Psoas muscle (tissue), 8 donors: ENCODE measurements around the gene NR1I2. TPM values are rescaled to one million over a fixed set of nuclear protein-coding genes. Genes with fewer than 3 reads are reported as not detected.

Experiments used
- ATAC-seq, 4 donors: fragments of 200-7000 bp; cut with Tn5 transposase; one replicate each; pipeline ENCODE4 v1.9.1; 2020; ENCODE audit warnings: moderate library complexity in 3 of 4, mild to moderate bottlenecking in 2 of 4
- DNase-seq, 2 donors: peaks; one replicate each; pipeline ENCODE4 v3.0.0-alpha.2; 2020
- H3K27ac ChIP-seq: fragments of 200-600 bp; one replicate; pipeline ENCODE4 v1.8.0; 2022
- H3K27me3 ChIP-seq, 3 donors: fragments of 200-600 bp in 1 of 3; one replicate each; pipeline versions ENCODE4 v1.6.1 to v1.8.0; 2013 to 2022; ENCODE audit warnings: low read length in 2 of 3, mild to moderate bottlenecking in 2 of 3, moderate library complexity in 1 of 3; ENCODE audit not compliant: insufficient read depth in 3 of 3
- H3K36me3 ChIP-seq, 2 donors: fragments of 200-600 bp in 1 of 2; one replicate each; pipeline versions ENCODE4 v1.6.1 to v1.8.0; 2013 to 2022; ENCODE audit warnings: low read depth in 1 of 2, mild to moderate bottlenecking in 1 of 2, moderate library complexity in 1 of 2; ENCODE audit not compliant: insufficient read depth in 1 of 2
- H3K4me1 ChIP-seq: fragments of 200-600 bp; one replicate; pipeline ENCODE4 v1.8.0; 2022
- H3K4me3 ChIP-seq: fragments of 200-600 bp; one replicate; pipeline ENCODE4 v1.8.0; 2022; ENCODE audit warnings: mild to moderate bottlenecking
- H3K9me3 ChIP-seq: fragments of 200-600 bp; one replicate; pipeline ENCODE4 v1.8.0; 2022
- CTCF ChIP-seq: fragments of 200-600 bp; IDR thresholded peaks from one replicate; pipeline ENCODE4 v1.8.0; 2022; ENCODE audit warnings: antibody characterized with exemption
- WGBS, 3 donors: extraction: QIAGEN DNeasy Blood & Tissue Kit; methylation state at CpG; one replicate each; pipeline versions ENCODE4 v1.1.6 to v1.1.7; 2013; 5-methylcytosine and 5-hydroxymethylcytosine counted together
- intact Hi-C, 2 donors: fragments of 100-400 bp; cut with DNase I; formaldehyde crosslinking; loops; one replicate each; pipeline versions ENCODE4 v1.11.0 to v1.14.2; 2022
- polyA plus RNA-seq, 3 donors: library from polyadenylated mRNA; stranded (reverse); fragments of 200-250 nt; gene quantifications; one replicate each; pipeline ENCODE4 v1.2.3, GENCODE V29; 2013
- total RNA-seq, 4 donors: library from RNA; stranded (reverse); fragmentation: NEBNext Ultra II Directional in 2 of 4; extraction: Animal tissue kit (Norgen Biotek cat#: 25700) in 2 of 4; gene quantifications; one replicate each; pipeline versions ENCODE4 v1.2.1 to v1.2.4, GENCODE V29; 2021 to 2023
- donor health status: healthy with polysubstance abuse.
- donor health status: DM: no; HTN: no; CAD: no; lungs with moderate emphysema.
- donor health status: Bipolar disorder and iron deficiency.
- donor health status: healthy.
- donor health status: DM: yes; HTN: yes; CAD: no.
- donor health status: DM: no; HTN: no; CAD: no.
- donor health status: DM: no; HTN: no; CAD: no.
- donor health status: DM: yes; HTN: yes; CAD: no.

The NR1I2 gene
- total and polyA plus RNA-seq, 7 donors: 0.03 to 0.05 TPM; not detected in 5

- no peak for DNase-seq
- Histone ChIP-seq H3K9me3 (no peaks in the 10 kb centered on the region), H3K27ac (no peak overlapping the region), H3K4me3 (no peak overlapping the region), H3K27me3 (no peaks in the 10 kb centered on the region), H3K36me3 (no peaks in the 10 kb centered on the region), H3K4me1 (no peaks in the 10 kb centered on the region)
- 60 to 65% (median 63%) methylated on average over 2 of the region's 2 CpGs for WGBS, 3 donors
- TF ChIP-seq CTCF: no peak
- intact Hi-C loops: no loop called here
- no peak for ATAC-seq
Observed at GRCh38 chr3:119783255-119783654, 1.4 kb downstream of the NR1I2 start.

- Histone ChIP-seq H3K4me1 (no peaks in the 10 kb centered on the region), H3K27me3 (no peaks in the 10 kb centered on the region), H3K27ac (no peak overlapping the region), H3K4me3 (no peak overlapping the region), H3K9me3 (no peaks in the 10 kb centered on the region), H3K36me3 (no peaks in the 10 kb centered on the region)
- ATAC-seq (no peak), DNase-seq (no peak)
- 76 to 78% (median 77%) methylated on average over 7 of the region's 7 CpGs for WGBS, 3 donors
- intact Hi-C loops: no loop called here
- no peak for TF ChIP-seq CTCF
Observed at GRCh38 chr3:119783883-119784282, 2.0 kb downstream of the NR1I2 start.

GRCh38 chr3:119786409-119786808 is 4.5 kb downstream of the NR1I2 start:
- Histone ChIP-seq H3K36me3 (no peaks in the 10 kb centered on the region), H3K27ac (no peak overlapping the region), H3K9me3 (no peaks in the 10 kb centered on the region), H3K4me1 (no peaks in the 10 kb centered on the region), H3K4me3 (no peak overlapping the region), H3K27me3 (no peaks in the 10 kb centered on the region)
- TF ChIP-seq CTCF: no peak
- ATAC-seq: no peak
- intact Hi-C loops: no loop called here
- WGBS, 3 donors: 66 to 85% (median 76%) methylated on average over 2 of the region's 2 CpGs
- no peak for DNase-seq

GRCh38 chr3:119790369-119790768 is 8.5 kb downstream of the NR1I2 start:
- ATAC-seq (no peak), DNase-seq (no peak)
- intact Hi-C loops: no loop called here
- Histone ChIP-seq H3K27ac (no peak overlapping the region), H3K9me3 (no peaks in the 10 kb centered on the region), H3K36me3 (no peaks in the 10 kb centered on the region), H3K4me1 (no peaks in the 10 kb centered on the region), H3K27me3 (no peaks in the 10 kb centered on the region), H3K4me3 (no peak overlapping the region)
- WGBS, 3 donors: 90 to 94% (median 91%) methylated on average over 3 of the region's 3 CpGs
- TF ChIP-seq CTCF: no peak

GRCh38 chr3:119792270-119792669 is 10.4 kb downstream of the NR1I2 start:
- Histone ChIP-seq H3K36me3 (no peaks in the 10 kb centered on the region), H3K4me1 (no peaks in the 10 kb centered on the region), H3K4me3 (no peak overlapping the region), H3K27ac (no peak overlapping the region), H3K9me3 (no peaks in the 10 kb centered on the region), H3K27me3 (no peaks in the 10 kb centered on the region)
- ATAC-seq: no peak
- intact Hi-C loops: no loop called here
- TF ChIP-seq CTCF: no peak
- DNase-seq: no peak
- 75 to 85% (median 84%) methylated on average over 8 of the region's 8 CpGs for WGBS, 3 donors
